Measurements from ENCODE around the gene SSU72.
A peak's percentile ranks its signal among the peaks of the same experiment; 100 is the strongest.

DNA sequence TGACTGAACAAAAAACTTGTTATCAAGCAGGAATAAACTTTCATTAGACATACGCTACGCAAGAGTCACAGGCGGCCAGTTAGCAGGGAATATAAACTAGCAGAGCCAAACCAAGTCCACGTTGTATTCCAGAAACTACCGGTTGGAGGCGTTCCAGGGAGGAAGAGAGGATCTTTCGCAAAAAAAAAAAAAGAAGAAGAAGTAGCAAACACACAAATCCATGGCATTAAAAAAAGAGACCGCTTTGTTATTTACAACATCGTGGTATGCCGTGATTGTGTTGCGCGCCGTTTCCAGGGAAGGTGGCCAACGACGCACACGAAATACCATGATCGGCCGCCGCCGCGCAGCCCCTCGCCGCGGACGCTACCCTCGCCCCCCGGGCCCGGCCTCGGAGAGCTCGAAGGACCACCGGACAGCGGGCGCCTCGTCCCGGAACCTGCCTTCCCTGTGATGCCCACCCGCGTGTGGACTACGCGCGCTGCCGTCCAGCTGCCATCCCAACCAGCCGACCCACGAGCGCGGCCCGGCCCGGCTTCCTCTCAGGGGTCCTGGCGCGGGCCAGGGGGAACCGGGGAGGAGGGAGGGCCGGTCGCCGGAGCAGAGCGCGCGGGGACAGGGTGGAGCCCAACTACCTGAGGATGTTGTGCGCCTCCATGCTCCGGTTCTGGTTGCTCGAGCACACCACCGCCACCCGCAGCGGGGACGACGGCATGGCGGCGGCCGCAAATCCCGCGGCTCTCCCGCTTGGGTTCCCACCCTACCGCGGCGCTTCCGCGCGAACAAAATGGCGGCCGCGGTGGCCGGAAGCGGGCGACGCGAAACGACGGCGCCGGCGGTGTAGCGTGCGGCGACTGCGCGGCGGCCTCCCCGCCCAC is 581 bp downstream of the SSU72 start:
- TF ChIP-seq RCOR1 (IDR thresholded peaks at IDR 0.05; ENCODE audit: low read length) (no peak), RAD21 (IDR thresholded peaks at IDR 0.05; ENCODE audit: low read length) (peak; percentile 40)

Data from SK-N-SH (cell line).